Measurements from ENCODE around the gene POLR3K. TPM values are rescaled to one million over a fixed set of nuclear protein-coding genes. Genes with fewer than 3 reads are reported as not detected.

POLR3K gene
- polyA plus RNA-seq, 1 donor, result 6.7 TPM

- DNase-seq (ENCODE audit: low read depth), result no peak
Observed at GRCh38 chr16:78444-79150, 25.2 kb upstream of the POLR3K start.

- no peak for DNase-seq (ENCODE audit: low read depth)
Observed at GRCh38 chr16:77807-78443, 24.5 kb upstream of the POLR3K start, which contains the start of gene MPG. MPG (plus strand) TSS chr16:78225; CDS start chr16:78310, 85 bp downstream.

GRCh38 chr16:77273-77806 is 23.9 kb upstream of the POLR3K start:
- no peak for DNase-seq (ENCODE audit: low read depth)

GRCh38 chr16:76535-77272 is 23.3 kb upstream of the POLR3K start:
- DNase-seq (ENCODE audit: low read depth), result no peak

DNA sequence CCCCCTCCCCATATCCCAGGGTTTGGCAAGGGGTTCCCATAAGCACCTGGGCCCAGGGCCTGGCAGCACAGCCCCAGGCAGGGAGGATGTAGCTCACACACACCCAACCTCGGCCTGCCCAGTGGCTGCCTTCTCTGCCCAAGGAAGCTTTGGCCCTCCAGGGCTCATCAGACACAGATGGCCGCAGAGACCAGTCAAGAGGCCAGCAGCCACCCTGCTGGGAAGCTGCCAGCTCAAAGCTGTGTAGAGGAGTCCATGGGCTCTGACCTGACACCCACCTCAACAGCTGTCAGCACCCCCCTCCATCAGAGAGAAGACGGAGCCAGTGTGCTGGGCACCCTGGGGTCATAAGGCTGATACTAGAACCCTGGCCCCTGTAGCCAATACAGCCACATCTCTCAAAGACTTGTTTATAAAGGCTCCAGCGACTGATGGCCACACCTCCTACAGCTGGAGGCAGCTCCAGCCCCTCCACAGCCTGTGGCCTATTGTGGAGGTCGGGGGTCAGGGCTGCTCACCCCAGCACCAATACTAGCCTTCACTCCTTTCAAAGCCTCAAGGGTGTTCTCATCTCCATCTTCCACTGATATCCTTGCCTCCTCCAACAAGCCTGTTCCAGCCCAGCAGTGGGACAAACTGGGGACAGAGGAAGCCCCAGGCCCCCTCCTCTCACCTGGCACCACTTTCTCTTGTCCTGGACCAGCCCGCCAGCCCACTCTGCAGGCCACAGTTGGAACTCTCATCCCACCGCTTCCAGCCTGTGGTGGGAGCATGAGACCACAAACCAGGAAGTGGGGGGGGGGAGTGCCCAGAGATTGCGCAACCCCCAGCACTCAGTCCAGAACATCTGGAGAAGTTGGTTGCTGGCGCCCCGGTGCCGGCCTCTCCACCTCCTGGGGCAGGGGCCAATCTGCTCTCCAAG is 22.4 kb upstream of the POLR3K start:
- DNase-seq (ENCODE audit: low read depth), result no peak

DNA sequence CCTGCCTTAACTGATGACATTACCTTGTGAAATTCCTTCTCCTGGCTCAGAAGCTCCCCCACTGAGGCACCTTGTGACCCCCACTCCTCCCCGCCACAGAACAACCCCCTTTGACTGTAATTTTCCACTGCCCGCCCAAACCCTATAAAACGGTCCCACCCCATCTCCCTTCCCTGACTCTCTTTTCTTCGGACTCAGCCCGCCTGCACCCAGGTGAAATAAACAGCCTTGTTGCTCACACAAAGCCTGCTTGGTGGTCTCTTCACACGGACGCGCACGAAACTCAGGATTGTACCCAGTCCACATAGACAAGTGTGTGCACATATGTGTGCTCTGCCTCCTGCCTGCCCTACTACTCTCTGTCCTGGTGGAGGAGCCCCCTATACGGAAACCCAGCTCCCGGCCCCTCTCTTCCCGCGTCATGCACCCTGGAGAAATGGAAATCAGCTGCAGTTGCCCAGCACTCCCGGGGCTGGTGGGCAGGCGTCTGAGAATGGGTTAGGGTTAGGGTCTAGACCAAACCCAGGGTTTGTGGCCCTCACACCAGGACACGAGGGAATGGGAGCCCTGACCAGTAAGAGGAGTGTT is 21.4 kb upstream of the POLR3K start:
- DNase-seq (ENCODE audit: low read depth), result no peak

DNA sequence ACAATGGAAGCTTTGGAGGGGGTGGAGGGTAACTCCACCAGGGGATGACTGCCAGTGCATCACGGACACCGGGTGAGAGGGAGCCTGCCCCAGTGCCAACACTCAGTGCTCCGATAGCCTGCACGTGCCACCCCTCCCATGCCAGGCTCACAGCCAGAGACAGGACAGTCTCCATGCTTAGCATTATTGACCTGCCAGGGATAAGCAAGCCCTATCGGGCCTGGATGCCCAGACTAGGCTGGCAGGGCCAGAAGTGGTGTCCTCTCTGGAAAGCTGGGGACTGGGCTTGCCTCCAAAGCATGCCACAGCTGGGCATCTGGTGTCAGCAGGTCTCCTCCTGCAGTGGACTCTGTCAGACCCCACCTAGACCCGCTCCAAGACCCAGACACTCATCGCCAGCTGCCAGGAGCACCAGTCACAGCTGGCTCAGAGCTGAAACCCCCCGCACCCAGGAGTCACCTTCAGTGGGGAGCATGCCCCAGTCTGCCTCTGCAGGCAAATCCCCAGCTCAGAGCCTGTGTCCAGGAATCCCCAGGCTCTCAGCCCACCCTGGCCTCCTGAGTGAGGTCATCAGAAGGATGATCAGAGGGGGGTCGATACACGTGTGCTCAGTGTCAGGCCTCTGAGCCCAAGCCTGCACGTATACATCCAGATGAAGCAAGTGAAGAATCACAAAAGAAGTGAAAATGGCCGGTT is 20.8 kb upstream of the POLR3K start:
- DNase-seq (ENCODE audit: low read depth), result no peak

DNA sequence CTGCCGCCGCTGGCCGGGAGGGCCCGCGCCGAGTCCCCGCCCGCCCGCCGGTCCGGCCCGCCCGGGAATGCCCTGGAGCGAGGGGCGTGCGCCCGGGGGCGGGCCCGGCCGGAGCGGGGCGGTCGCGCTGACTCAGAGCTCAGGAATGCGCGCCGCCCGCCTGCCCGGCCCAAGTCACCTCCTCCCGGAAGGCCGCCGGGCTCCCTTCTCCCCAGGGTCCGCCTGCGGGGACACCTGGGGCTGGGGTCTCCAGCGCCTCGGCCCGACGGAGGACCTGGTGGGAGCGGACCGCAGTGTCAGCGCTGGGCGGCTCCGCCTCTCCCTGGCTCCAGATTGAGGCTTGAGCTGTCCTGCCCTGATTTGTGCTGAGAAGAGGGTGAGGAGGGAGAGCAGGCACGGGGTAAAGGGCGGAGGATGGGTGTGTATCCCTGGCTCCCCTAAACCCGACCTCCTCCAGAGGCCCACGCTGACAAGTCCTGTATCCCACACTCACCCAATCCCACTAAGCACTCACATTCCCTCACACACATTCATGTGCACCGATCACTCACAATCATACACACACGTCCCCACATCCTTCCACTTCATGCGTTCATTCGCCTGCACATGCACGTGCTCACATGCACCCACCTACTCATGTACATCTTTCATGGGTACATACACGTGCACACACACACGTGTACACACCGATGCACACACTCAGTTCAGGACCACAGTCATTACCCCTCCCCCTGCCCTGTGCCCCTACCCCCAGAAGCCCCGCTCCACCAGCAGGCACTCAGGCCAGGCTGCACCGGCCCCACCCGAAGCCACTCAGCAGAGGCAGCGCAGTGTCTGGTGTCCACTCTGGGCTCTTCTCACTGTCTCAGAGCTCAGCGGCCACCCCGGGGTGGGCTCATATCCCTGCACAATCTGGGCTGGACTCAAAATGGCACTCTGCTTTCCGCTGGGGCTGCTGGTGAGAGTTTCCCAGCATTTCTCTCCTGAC is 19.4 kb upstream of the POLR3K start, which contains the start of gene RHBDF1:
Gene RHBDF1, minus strand, starts transcription at position 71 of the 988 bp plus-strand sequence. CDS start 7,616 bp downstream, outside the sequence.
- no peak for DNase-seq (ENCODE audit: low read depth)

DNA sequence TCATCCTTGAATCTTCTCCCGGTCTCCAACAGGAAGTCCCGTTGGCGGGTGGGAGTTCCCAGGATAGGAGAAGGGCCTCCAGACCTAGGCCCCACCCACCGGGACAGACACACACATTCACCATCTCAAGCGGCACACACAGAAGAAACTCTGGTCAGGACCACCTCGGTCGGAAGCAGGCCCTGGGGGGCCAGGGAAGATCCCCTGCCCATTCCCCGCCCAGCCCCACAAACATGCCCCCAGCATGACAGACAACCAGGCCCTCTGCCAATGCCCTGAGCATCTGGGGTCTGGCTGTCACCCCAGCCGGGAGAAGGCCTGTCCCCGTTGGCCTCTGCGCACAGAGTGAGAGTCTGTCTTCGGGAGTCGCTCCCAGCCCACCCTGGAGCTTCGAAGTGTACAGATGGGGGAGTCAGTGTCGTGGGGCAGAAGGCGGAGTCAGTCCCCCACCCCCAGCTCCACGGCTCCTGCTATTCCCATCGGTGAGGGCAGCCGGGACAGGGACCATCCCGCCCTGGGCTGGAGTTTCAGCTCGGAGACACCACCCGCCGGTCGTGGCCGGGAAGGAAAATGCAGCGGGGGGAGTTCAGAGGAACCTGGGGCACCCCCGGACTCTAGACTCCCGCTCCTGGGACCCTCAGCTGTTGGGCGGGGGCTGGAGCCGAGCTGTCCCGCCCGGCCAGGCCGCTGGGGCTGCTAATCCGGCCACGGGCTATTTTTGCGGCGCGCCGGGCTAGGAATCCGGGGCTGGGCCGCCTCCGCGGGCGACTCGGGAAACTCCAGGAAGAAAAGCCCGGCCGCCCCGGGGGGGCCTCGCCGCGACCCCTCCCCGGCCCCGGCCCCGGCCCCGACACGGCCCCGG is 18.4 kb upstream of the POLR3K start:
- DNase-seq (ENCODE audit: low read depth), result no peak

DNA sequence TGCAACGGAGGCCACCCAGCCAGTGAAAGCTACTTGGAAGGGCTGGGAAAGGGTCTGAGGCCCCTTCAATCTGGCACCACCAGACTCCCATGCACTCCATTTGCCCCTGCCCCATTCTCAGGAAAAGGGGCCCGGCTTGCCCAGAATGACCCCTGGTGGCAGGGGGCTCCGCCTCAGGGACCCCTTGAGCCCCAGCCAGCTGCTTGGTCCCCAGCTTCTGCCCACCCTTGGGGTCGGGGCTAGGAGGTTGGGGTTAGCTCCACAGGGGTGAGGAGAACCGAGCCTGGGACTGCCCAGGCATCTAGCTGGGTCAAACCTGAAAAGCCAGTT is 17.8 kb upstream of the POLR3K start:
- DNase-seq (ENCODE audit: low read depth), result no peak

DNA sequence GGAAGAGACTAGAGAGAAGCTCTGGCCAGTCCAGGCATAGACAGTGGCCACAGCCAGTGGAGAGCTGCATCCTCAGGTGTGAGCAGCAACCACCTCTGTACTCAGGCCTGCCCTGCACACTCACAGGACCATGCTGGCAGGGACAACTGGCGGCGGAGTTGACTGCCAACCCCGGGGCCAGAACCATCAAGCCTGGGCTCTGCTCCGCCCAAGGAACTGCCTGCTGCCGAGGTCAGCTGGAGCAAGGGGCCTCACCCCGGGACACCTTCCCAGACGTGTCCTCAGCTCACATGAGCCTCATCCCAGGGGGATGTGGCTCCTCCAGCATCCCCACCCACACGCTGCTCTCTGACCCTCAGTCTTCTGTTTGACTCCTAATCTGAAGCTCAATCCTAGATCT is 15.8 kb upstream of the POLR3K start:
- no peak for DNase-seq (ENCODE audit: low read depth)

- no peak for DNase-seq (ENCODE audit: low read depth)
Observed at GRCh38 chr16:67884-68789, 14.7 kb upstream of the POLR3K start.

GRCh38 chr16:67183-67791 is 13.9 kb upstream of the POLR3K start:
- no peak for DNase-seq (ENCODE audit: low read depth)

GRCh38 chr16:66309-67182 is 13.1 kb upstream of the POLR3K start:
- no peak for DNase-seq (ENCODE audit: low read depth)

DNA sequence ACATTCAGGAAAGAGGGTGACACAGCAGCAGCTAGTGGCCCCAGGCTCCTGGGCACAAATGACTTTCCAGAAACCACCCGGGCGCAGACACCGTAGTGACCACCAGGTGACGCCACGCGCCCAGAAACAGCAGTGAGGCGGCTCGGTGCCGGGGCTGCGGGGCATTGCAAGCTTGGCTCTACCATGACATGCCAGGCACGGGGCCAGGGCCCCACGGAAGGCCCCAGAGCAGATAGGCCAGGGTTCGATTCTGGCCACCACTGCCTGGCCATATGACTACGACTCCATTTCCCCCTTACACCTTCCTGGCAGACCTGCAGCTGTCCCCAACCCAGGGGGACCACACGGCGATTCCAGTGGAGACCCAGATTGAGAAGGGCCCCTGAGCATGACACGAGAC is 12.3 kb upstream of the POLR3K start:
- DNase-seq (ENCODE audit: low read depth), result no peak

DNA sequence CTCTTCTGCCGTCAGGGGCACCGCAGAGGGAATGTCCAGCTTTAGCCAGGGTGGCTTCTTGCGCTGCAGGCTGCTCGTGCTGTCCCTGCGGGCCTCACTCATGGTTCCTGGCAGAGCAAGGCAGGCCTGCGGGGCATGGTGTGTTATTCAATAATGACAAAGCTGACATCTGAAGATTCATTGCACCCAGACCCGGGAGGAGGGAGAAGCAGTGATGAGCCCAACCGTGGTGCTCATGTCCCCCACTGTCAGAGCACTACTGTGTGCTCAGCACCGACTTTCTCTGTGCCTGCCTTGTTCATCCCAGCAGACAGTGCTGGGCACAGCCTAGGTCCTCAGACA is 11.5 kb upstream of the POLR3K start:
- no peak for DNase-seq (ENCODE audit: low read depth)

Measured in forelimb muscle (tissue), 1 donor.